OCI-LY3 (cell line): Measurements from ENCODE around the gene ASB14.

Experiments
- H2AFZ ChIP-seq: fragments of 200-600, 300-600 bp; shearing (Covaris generic); 2 replicates; pipeline ENCODE4 v1.6.0; 2014; ENCODE audit warnings: antibody characterized with exemption, low read depth, low read length
- H3K27ac ChIP-seq: fragments of 200-600, 300-600 bp; sonication (generic); 2 replicates; pipeline ENCODE4 v1.5.1; 2014; ENCODE audit warnings: mild to moderate bottlenecking, low read length, moderate library complexity, mixed read lengths
- H3K27me3 ChIP-seq: fragments of 200-600, 300-600 bp; sonication (generic); 2 replicates; pipeline ENCODE4 v1.6.1; 2014; ENCODE audit warnings: low read depth, low read length, mixed read lengths
- H3K36me3 ChIP-seq: fragments of 200-600, 300-600 bp; sonication (generic); replicated peaks from 2 replicates; pipeline ENCODE3; 2014; ENCODE audit warnings: low read depth, low read length, mixed read lengths
- H3K4me1 ChIP-seq: fragments of 300-600, 200-600 bp; sonication (generic); 2 replicates; pipeline ENCODE4 v1.6.1; 2014; ENCODE audit warnings: low read length, mixed read lengths
- H3K4me2 ChIP-seq: fragments of 200-600, 300-600 bp; sonication (generic); 2 replicates; pipeline ENCODE4 v1.6.1; 2014; ENCODE audit warnings: low read length, mixed read lengths
- H3K4me3 ChIP-seq: fragments of 300-600, 200-600 bp; sonication (generic); 2 replicates; pipeline ENCODE4 v1.5.1; 2014; ENCODE audit warnings: antibody characterized with exemption, mild to moderate bottlenecking, low read length, moderate library complexity
- H3K79me2 ChIP-seq: fragments of 300-600, 200-600 bp; shearing (Covaris generic); 2 replicates; pipeline ENCODE4 v1.6.1; 2014; ENCODE audit warnings: mild to moderate bottlenecking, low read length, mixed read lengths
- H3K9ac ChIP-seq: fragments of 300-600, 200-600 bp; shearing (Covaris generic); 2 replicates; pipeline ENCODE4 v1.6.0; 2014; ENCODE audit warnings: mild to moderate bottlenecking, low read length, moderate library complexity
- H3K9me3 ChIP-seq: fragments of 200-600, 300-600 bp; shearing (Covaris generic); 2 replicates; pipeline ENCODE4 v1.6.1; 2014; ENCODE audit warnings: low read length, mixed read lengths; ENCODE audit not compliant: insufficient read depth
- H4K20me1 ChIP-seq: fragments of 200-600, 300-600 bp; sonication (generic); 2 replicates; pipeline ENCODE4 v1.6.1; 2016; ENCODE audit warnings: low read length, mixed read lengths; ENCODE audit not compliant: insufficient read depth
- EZH2phosphoT487 ChIP-seq: fragments of 200-600 bp; shearing (Covaris generic); IDR thresholded peaks from 2 replicates; pipeline ENCODE4 v1.6.1; 2018; ENCODE audit warnings: antibody characterized with exemption, mixed run types, low read depth
- TF ChIP-seq, protein P1 (sequence below): fragments of 200-600, 300-600 bp; sonication (generic); IDR thresholded peaks from 2 replicates; pipeline ENCODE4 v1.5.1; 2014; ENCODE audit warnings: antibody characterized with exemption, low read length, low read depth

ASB14 gene

DNA sequence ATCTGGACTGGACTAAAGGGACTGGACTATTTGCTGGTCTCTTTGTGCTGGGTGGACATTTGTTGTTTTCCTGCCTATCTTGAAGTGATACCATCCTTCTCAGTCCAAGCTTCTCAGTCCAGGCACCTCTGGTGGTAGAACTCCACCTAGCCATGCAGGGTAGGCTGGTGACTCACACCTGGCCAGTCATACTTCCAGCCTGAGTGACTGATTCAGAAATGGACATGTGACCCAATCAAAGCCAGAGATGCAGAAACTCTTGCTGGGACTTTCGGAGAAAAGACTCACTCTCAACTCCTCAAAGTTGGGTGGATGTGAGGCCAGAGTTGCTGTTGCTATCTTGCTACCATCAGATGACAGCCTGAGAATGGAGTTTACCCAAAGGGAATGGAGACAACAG, 5.6 kb upstream of the ASB14 start:
- no peak overlapping the region for H3K4me3 ChIP-seq
- TF ChIP-seq EZH2phosphoT487, result no peak
- TF ChIP-seq, protein P1, sequence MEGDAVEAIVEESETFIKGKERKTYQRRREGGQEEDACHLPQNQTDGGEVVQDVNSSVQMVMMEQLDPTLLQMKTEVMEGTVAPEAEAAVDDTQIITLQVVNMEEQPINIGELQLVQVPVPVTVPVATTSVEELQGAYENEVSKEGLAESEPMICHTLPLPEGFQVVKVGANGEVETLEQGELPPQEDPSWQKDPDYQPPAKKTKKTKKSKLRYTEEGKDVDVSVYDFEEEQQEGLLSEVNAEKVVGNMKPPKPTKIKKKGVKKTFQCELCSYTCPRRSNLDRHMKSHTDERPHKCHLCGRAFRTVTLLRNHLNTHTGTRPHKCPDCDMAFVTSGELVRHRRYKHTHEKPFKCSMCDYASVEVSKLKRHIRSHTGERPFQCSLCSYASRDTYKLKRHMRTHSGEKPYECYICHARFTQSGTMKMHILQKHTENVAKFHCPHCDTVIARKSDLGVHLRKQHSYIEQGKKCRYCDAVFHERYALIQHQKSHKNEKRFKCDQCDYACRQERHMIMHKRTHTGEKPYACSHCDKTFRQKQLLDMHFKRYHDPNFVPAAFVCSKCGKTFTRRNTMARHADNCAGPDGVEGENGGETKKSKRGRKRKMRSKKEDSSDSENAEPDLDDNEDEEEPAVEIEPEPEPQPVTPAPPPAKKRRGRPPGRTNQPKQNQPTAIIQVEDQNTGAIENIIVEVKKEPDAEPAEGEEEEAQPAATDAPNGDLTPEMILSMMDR, result no peak
- no peaks in the 10 kb centered on the region for H3K36me3 ChIP-seq
- no peaks in the 10 kb centered on the region for H4K20me1 ChIP-seq
- no peak overlapping the region for H3K27ac ChIP-seq
- H3K79me2 ChIP-seq, result no peaks in the 10 kb centered on the region
- H3K4me1 ChIP-seq, result no peaks in the 10 kb centered on the region
- H2AFZ ChIP-seq, result no peak overlapping the region
- no peaks in the 10 kb centered on the region for H3K9me3 ChIP-seq
- no peak overlapping the region for H3K9ac ChIP-seq
- peaks cover 6% of the 10 kb centered on the region; the same call in 1 of the 2 replicates for H3K27me3 ChIP-seq
- no peak overlapping the region for H3K4me2 ChIP-seq

- no peaks in the 10 kb centered on the region for H3K9me3 ChIP-seq
- no peaks in the 10 kb centered on the region for H3K79me2 ChIP-seq
- no peaks in the 10 kb centered on the region for H3K36me3 ChIP-seq
- H4K20me1 ChIP-seq, result no peaks in the 10 kb centered on the region
- no peak overlapping the region for H3K9ac ChIP-seq
- H3K27ac ChIP-seq, result no peak overlapping the region
- H2AFZ ChIP-seq, result no peak overlapping the region
- TF ChIP-seq, protein P1, result no peak
- TF ChIP-seq EZH2phosphoT487, result no peak
- no peak overlapping the region for H3K4me3 ChIP-seq
- no peak overlapping the region for H3K4me2 ChIP-seq
- peaks cover 8% of the 10 kb centered on the region; the same call in 1 of the 2 replicates for H3K27me3 ChIP-seq
- H3K4me1 ChIP-seq, result no peaks in the 10 kb centered on the region
Observed at GRCh38 chr3:57292897-57293526, 527 bp upstream of the ASB14 start.

DNA sequence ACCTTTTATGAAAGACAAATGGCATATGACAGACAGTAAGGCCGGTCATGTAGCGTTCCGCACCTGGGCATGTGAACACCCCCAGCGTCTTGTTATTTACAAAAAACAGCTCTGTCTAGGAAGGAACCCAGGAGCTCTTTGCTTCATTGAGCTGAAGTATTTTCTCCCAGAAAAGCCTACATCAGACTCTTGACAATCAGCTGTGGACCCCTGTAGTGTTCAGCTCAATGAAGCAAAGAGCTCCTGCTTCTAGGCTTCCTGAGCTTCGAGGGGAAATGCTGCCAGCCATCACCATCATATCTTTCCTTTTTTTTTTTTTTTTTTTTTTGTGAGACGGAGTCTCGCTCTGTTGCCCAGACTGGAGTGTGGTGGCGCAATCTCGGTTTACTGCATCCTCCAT, 4.1 kb downstream of the ASB14 start:
- H3K79me2 ChIP-seq, result no peaks in the 10 kb centered on the region
- H3K9ac ChIP-seq, result no peak overlapping the region
- 0 out of 2 replicates have a peak, but pooled peaks cover 5% of the 10 kb centered on the region for H3K27me3 ChIP-seq
- no peaks in the 10 kb centered on the region for H4K20me1 ChIP-seq
- no peaks in the 10 kb centered on the region for H3K4me1 ChIP-seq
- no peak overlapping the region for H2AFZ ChIP-seq
- H3K9me3 ChIP-seq, result no peaks in the 10 kb centered on the region
- H3K4me2 ChIP-seq, result no peak overlapping the region
- H3K36me3 ChIP-seq, result no peaks in the 10 kb centered on the region
- no peak for TF ChIP-seq EZH2phosphoT487
- TF ChIP-seq, protein P1, result no peak
- H3K4me3 ChIP-seq, result no peak overlapping the region
- H3K27ac ChIP-seq, result no peak overlapping the region

- no peak for TF ChIP-seq EZH2phosphoT487
- TF ChIP-seq, protein P1, result no peak
- Histone ChIP-seq H3K9ac (no peak overlapping the region), H3K4me1 (no peaks in the 10 kb centered on the region), H3K27ac (no peak overlapping the region), H3K27me3 (0 out of 2 replicates have a peak, but pooled peaks cover 5% of the 10 kb centered on the region), H3K9me3 (no peaks in the 10 kb centered on the region), H4K20me1 (no peaks in the 10 kb centered on the region), H3K4me2 (no peak overlapping the region), H3K4me3 (no peak overlapping the region), H3K36me3 (no peaks in the 10 kb centered on the region), H3K79me2 (no peaks in the 10 kb centered on the region), H2AFZ (no peak overlapping the region)
Observed at GRCh38 chr3:57287205-57287604, 5.3 kb downstream of the ASB14 start.
